Naive thymus-derived CD4-positive, alpha-beta T cell (primary cell): ENCODE data around the gene ZACN. TPM values are rescaled to one million over a fixed set of nuclear protein-coding genes. Genes with fewer than 3 reads are reported as not detected.

Experiments
- ATAC-seq: fragments of 150-1000 bp; cut with Tn5 transposase; 2 replicates; pipeline ENCODE4 v1.10.0; 2021; ENCODE audit warnings: mild to moderate bottlenecking, moderate library complexity
- CTCF ChIA-PET: fragments of 350-600 bp; sonication (Branson Sonifier 250); formaldehyde crosslinking; loops from one replicate; lab custom pipeline; 2021; ENCODE audit warnings: antibody characterized with exemption; lab: Charles Lee
- POLR2A ChIA-PET: fragments of 350-600 bp; sonication (Branson Sonifier 250); formaldehyde crosslinking; loops from one replicate; lab custom pipeline; 2021; ENCODE audit warnings: antibody characterized with exemption, inconsistent platforms; lab: Charles Lee
- DNase-seq, 9 donors: peaks; one replicate each; pipeline versions ENCODE4 v3.0.0 to v3.0.0-alpha.2; 2020 to 2022; ENCODE audit warnings: mixed read lengths in 1 of 9
- H3K27ac ChIP-seq: one replicate; pipeline ENCODE4 v1.7.0; 2013; ENCODE audit warnings: mild to moderate bottlenecking, low read depth, low read length, moderate library complexity
- H3K27me3 ChIP-seq, 2 donors: one replicate each; pipeline ENCODE4 v1.7.0; 2013; ENCODE audit warnings: low read length in 2 of 2, mild to moderate bottlenecking in 2 of 2, moderate library complexity in 2 of 2; ENCODE audit not compliant: control insufficient read depth in 2 of 2, insufficient read depth in 2 of 2
- H3K36me3 ChIP-seq, 3 experiments: 1 replicate in 2 of 3; 2 replicates in 1 of 3; pipeline ENCODE4 v1.7.0; 2013; ENCODE audit warnings: low read length in 3 of 3, mild to moderate bottlenecking in 3 of 3, moderate library complexity in 1 of 3; ENCODE audit not compliant: insufficient read depth in 3 of 3, control insufficient read depth in 2 of 3
- H3K4me1 ChIP-seq, 2 donors: one replicate each; pipeline ENCODE4 v1.7.0; 2013; ENCODE audit warnings: low read length in 2 of 2, mild to moderate bottlenecking in 2 of 2, moderate library complexity in 1 of 2; ENCODE audit not compliant: control insufficient read depth in 2 of 2, insufficient read depth in 2 of 2
- H3K4me3 ChIP-seq: 2 replicates; pipeline ENCODE4 v1.7.0; 2013; ENCODE audit warnings: mild to moderate bottlenecking, low read length
- H3K9me3 ChIP-seq, 3 experiments: 1 replicate in 2 of 3; 2 replicates in 1 of 3; pipeline ENCODE4 v1.7.0; 2013; ENCODE audit warnings: low read length in 3 of 3; ENCODE audit not compliant: control insufficient read depth in 2 of 3
- H3K27ac Mint-ChIP-seq, 9 donors: one replicate each; pipeline ENCODE4 v1.8.0; 2020 to 2022; ENCODE audit warnings: mixed read lengths in 9 of 9, mild to moderate bottlenecking in 8 of 9, moderate library complexity in 5 of 9, inconsistent platforms in 2 of 9
- H3K27me3 Mint-ChIP-seq, 5 donors: one replicate each; pipeline ENCODE4 v1.8.0; 2021 to 2022; ENCODE audit warnings: mixed read lengths in 5 of 5, mild to moderate bottlenecking in 1 of 5
- H3K36me3 Mint-ChIP-seq, 5 donors: one replicate each; pipeline ENCODE4 v1.8.0; 2020 to 2022; ENCODE audit warnings: mixed read lengths in 5 of 5, mild to moderate bottlenecking in 3 of 5, inconsistent platforms in 1 of 5
- H3K4me1 Mint-ChIP-seq, 7 donors: one replicate each; pipeline ENCODE4 v1.8.0; 2020 to 2022; ENCODE audit warnings: mixed read lengths in 7 of 7, mild to moderate bottlenecking in 3 of 7, inconsistent platforms in 1 of 7
- H3K4me3 Mint-ChIP-seq, 10 donors: one replicate each; pipeline ENCODE4 v1.8.0; 2020 to 2022; ENCODE audit warnings: mild to moderate bottlenecking in 10 of 10, mixed read lengths in 10 of 10, moderate library complexity in 6 of 10, inconsistent platforms in 2 of 10
- H3K9me3 Mint-ChIP-seq, 11 donors: one replicate each; pipeline ENCODE4 v1.8.0; 2020 to 2022; ENCODE audit warnings: mixed read lengths in 11 of 11, mild to moderate bottlenecking in 4 of 11, inconsistent platforms in 1 of 11, moderate library complexity in 1 of 11
- intact Hi-C, 2 donors: fragments of 100-400 bp; cut with micrococcal nuclease; formaldehyde crosslinking; loops; one replicate each; pipeline ENCODE4 v1.15.1; 2023
- polyA plus RNA-seq, 2 donors: library from polyadenylated mRNA; unstranded; fragments of 300-500 nt; fragmentation: Illumina TruSeq; gene quantifications; one replicate each; pipeline ENCODE4 v1.2.3, GENCODE V29; 2021
- total RNA-seq, 6 experiments: library from RNA in 5 of 6; stranded (reverse) in 5 of 6; gene quantifications; 1 replicate in 5 of 6; 2 replicates in 1 of 6; pipeline ENCODE4 v1.2.3 and lab custom pipeline; 2021 to 2026

ZACN gene
- total and polyA plus RNA-seq, 7 experiments from 2014 or later, result 0.24 to 4.6 (median 0.72) TPM; not detected in 1

DNA sequence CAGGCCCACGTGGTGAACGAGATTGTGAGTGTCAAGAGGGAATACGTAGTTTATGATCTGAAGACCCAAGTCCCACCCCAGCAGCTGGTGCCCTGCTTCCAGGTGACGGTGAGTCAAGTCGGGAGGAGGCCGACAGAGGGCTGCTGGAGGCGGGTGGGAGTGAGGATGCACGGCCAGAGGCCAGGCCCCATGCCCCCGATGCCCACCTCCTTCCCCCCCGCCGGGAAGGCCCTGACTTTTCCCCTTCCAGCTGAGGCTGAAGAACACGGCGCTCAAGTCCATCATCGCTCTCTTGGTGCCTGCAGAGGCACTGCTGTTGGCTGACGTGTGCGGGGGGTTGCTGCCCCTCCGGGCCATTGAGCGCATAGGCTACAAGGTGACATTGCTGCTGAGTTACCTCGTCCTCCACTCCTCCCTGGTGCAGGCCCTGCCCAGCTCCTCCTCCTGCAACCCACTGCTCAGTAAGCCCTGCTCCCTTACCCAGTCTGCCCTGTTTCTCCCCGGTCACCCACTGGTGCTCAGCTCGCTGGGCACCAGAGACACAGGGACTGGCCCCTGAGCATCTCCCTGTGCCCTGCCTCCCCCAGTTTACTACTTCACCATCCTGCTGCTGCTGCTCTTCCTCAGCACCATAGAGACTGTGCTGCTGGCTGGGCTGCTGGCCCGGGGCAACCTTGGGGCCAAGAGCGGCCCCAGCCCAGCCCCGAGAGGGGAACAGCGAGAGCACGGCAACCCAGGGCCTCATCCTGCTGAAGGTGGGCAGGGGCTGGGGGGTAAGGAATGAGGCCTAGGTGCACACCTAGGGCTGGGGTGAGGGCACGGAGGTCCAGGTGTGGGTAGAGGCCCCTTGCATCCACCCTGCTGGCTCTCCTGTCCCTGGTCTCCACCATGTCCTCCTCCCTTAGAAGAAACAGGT lies 2.6 kb downstream of the ZACN start:
- ChIA-PET CTCF (interaction anchor here (1.9 kb wide), 1 partner anchor 68 kb away, joined by 8 read pairs; no protein-coding TSS in a partner anchor), POLR2A (interaction anchor here (0.6 to 1.2 kb wide), 5 partner anchors 9 to 735 kb away, joined by 3 to 4 read pairs (median 3); no protein-coding TSS in a partner anchor)
- Mint-ChIP-seq H3K27ac (peak overlapping the region; percentile 15 to 90 (median 75)), H3K4me3 (no peak overlapping the region), H3K9me3 (no peaks in the 10 kb centered on the region), H3K27me3 (peaks cover 6 to 32% (median 11%) of the 10 kb centered on the region in 5 donors), H3K36me3 (peaks cover 0 to 8% (median 4%) of the 10 kb centered on the region in 5 donors), H3K4me1 (peaks cover 18 to 37% (median 31%) of the 10 kb centered on the region in 7 donors)
- H3K27ac ChIP-seq, result no peak overlapping the region
- intact Hi-C loops, result no loop called here
- H3K9me3 ChIP-seq, result no peaks in the 10 kb centered on the region
- H3K27me3 ChIP-seq, result no peaks in the 10 kb centered on the region
- H3K4me1 ChIP-seq, result peaks cover 0 to 22% of the 10 kb centered on the region in 2 donors
- H3K36me3 ChIP-seq, result peaks cover 0 to 41% (median 9%) of the 10 kb centered on the region in 3 experiments
- ATAC-seq (no peak), DNase-seq (no peak)
- no peak overlapping the region for H3K4me3 ChIP-seq

DNA sequence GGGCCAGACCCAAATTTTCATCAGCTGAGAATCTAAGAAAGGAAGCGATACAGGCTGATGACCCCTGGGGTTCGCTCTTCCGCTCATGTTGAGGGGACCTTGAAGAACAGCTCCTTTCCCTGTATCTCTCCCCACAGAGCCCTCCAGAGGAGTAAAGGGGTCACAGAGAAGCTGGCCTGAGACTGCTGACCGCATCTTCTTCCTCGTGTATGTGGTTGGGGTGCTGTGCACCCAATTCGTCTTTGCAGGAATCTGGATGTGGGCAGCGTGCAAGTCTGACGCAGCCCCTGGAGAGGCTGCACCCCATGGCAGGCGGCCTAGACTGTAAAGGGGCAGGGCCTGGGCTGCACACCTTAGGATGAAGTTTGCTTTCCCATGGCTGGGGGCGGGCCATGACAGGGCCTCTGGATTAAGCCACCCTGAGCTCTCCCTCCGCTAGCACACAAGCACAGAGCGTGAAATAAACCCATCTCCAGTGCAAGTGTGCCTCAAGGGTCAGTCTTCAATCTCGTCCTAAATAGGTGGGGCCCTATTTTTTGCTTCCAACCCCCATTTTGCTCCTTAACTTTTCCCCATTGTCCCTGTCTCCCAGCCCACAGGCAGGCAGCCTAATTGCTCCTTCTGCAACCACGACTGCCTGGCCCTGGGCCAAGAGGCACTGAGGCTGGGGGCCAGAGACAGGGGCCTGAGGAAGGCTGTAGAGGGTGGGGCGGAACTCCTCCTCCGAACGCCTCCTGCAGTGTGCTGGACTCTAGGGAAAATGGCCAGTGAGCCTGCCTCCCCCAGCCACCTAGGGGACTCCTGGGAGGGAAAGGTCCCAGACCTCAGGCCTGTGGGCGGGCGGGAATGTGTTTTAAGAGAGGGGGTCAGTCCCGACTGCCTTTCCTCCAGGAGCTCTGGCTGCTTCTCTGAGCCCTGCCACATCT lies 3.6 kb downstream of the ZACN start:
- Histone ChIP-seq H3K4me1 (peaks cover 0 to 13% of the 10 kb centered on the region in 2 donors), H3K9me3 (no peaks in the 10 kb centered on the region), H3K27ac (no peak overlapping the region), H3K36me3 (peaks cover 0 to 52% (median 9%) of the 10 kb centered on the region in 3 experiments), H3K27me3 (no peaks in the 10 kb centered on the region), H3K4me3 (no peak overlapping the region)
- Mint-ChIP-seq H3K4me1 (peaks cover 8 to 27% (median 21%) of the 10 kb centered on the region in 7 donors), H3K27ac (peak overlapping the region in 6 of 9 donors; percentile 15 to 77 (median 73)), H3K9me3 (no peaks in the 10 kb centered on the region), H3K36me3 (peaks cover 0 to 8% (median 4%) of the 10 kb centered on the region in 5 donors), H3K4me3 (no peak overlapping the region), H3K27me3 (peaks cover 0 to 22% (median 3%) of the 10 kb centered on the region in 5 donors)
- POLR2A ChIA-PET, result no interaction called here
- intact Hi-C loops, result no loop called here
- ATAC-seq, result no peak
- CTCF ChIA-PET, result no interaction called here
- no peak for DNase-seq

DNA sequence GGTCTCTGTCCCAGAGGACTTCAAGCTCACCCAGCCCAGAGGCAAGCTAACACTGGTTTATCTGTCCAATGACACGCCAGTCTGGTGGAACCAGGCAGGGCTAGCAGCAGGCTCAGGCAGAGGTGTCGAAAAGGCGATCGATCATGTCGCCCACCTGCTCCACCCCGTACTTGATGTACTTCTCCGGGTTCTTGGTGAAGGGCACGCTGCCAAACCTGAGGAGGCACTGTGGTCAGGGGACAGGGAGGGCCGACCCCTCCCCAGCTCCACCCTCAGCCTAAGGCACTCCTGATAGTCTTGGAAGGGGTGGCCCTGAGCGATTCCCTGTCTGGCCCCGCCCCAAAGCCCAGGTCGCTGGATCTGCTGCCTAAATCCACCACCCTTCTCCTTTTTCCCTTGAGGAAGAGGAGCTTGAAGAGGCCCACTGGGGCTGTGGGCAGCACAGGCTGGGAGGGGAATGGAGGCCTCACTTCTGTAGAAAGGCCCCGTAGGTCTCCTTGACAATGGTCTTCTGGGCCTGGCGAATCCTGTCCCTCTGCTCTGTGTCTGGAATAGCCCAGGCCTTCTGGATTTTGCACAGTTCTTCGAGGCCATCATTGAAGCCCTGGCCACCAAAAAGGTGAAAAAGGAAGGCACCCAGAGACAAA lies 4.7 kb downstream of the ZACN start:
- DNase-seq (no peak), ATAC-seq (no peak)
- Histone ChIP-seq H3K4me3 (no peak overlapping the region), H3K27me3 (no peaks in the 10 kb centered on the region), H3K9me3 (no peaks in the 10 kb centered on the region), H3K36me3 (peaks cover 0 to 62% (median 16%) of the 10 kb centered on the region in 3 experiments), H3K4me1 (peaks cover 0 to 12% of the 10 kb centered on the region in 2 donors), H3K27ac (no peak overlapping the region)
- intact Hi-C loops, result no loop called here
- Mint-ChIP-seq H3K27ac (peak overlapping the region in 3 of 9 donors; percentile 6 to 31 (median 17)), H3K4me3 (no peak overlapping the region), H3K27me3 (peaks cover 0 to 13% (median 0%) of the 10 kb centered on the region in 5 donors), H3K4me1 (peaks cover 4 to 21% (median 14%) of the 10 kb centered on the region in 7 donors), H3K9me3 (no peaks in the 10 kb centered on the region), H3K36me3 (peaks cover 0 to 10% (median 5%) of the 10 kb centered on the region in 5 donors)
- ChIA-PET POLR2A (interaction anchor here (1.4 kb wide), 1 partner anchor 10 kb away, joined by 4 read pairs; the partner anchor contains the start of gene GALR2), CTCF (interaction anchor here (0.7 to 1.0 kb wide), 2 partner anchors 69 to 213 kb away, joined by 3 read pairs; no protein-coding TSS in a partner anchor)

DNA sequence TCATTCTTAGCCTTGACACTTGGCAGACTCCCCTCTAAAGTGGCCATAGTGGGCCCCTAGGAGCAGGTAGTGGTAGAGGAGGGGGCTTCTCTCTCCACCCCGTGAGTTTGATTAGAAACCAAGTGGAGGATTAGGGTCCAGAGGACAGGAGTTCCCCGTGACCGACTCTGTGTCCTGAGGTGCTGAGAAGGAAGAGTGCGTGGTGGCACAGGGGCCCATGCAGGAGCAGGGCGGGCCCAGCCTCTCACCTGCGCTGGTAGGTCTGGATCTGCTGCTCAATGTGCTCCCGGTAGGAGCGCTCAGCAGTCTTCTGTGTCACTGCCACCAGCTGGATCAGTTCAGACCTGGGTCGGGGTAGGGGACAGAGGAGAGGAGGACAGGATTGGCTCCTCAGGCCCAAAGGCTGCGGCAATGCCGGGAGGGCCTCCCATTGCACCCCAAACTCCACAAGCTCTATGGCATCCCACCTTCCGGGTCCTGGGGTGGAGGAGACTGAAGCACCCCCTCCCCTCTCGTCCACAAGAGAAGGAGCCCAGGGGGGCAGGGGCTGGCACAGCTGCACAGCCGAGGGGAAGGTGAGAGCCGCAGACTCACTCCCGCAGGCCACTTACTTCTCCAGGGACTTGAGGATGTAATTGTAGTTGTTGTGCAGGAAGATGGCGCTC lies 6.2 kb downstream of the ZACN start:
- H3K4me1 ChIP-seq, result no peaks in the 10 kb centered on the region
- no peaks in the 10 kb centered on the region for H3K9me3 Mint-ChIP-seq
- no peak overlapping the region for H3K4me3 ChIP-seq
- H3K9me3 ChIP-seq, result no peaks in the 10 kb centered on the region
- intact Hi-C loops, result no loop called here
- ATAC-seq (no peak), DNase-seq (no peak)
- CTCF ChIA-PET, result interaction anchor here (0.6 to 0.7 kb wide), 2 partner anchors 216 to 378 kb away, joined by 3 to 5 read pairs; no protein-coding TSS in a partner anchor
- H3K27me3 ChIP-seq, result no peaks in the 10 kb centered on the region
- no peak overlapping the region for H3K4me3 Mint-ChIP-seq
- peaks cover 4 to 78% (median 24%) of the 10 kb centered on the region in 3 experiments for H3K36me3 ChIP-seq
- peaks cover 0 to 6% (median 4%) of the 10 kb centered on the region in 7 donors for H3K4me1 Mint-ChIP-seq
- POLR2A ChIA-PET, result no interaction called here
- no peak overlapping the region for H3K27ac ChIP-seq
- no peaks in the 10 kb centered on the region for H3K27me3 Mint-ChIP-seq
- peak overlapping the region in 2 of 9 donors; percentile 22 to 46 for H3K27ac Mint-ChIP-seq
- peaks cover 0 to 18% (median 5%) of the 10 kb centered on the region in 5 donors for H3K36me3 Mint-ChIP-seq

DNA sequence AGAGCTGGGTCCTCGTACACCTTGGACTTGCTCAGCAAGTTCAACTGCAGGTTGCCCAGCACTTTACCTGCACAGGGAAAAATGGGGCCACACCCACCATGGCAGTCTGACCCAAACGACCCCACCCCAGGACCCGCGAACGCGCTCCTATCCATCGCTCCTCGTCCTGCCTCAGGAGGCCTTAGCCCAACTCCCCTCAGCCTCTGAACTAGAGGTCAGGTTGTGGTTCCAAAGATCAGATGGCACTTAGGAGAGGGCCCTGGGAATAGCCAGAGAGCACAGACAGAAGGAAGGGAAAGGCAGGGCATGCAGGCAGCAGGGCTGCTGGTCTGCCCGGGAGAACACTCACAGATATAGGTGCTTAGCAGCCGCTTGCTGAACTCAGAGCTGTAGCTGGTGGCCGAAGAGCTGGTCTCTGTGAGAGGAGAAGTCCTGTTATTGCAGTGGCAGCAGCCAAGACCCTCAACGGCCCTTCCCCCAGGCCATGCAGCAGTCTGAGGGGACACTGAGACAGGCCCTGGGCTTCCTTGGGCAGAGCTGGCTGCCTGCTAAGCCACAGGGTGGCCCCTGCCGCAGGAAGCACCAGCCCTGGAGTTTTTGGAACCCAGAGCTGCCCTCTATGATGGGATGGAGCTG lies 6.9 kb downstream of the ZACN start:
- peaks cover 0 to 18% (median 5%) of the 10 kb centered on the region in 5 donors for H3K36me3 Mint-ChIP-seq
- H3K27ac ChIP-seq, result no peak overlapping the region

More for the DNA sequence above, 6.9 kb downstream of the ZACN start:
- Histone ChIP-seq H3K27me3 (no peaks in the 10 kb centered on the region), H3K4me1 (no peaks in the 10 kb centered on the region), H3K36me3 (peaks cover 4 to 84% (median 24%) of the 10 kb centered on the region in 3 experiments), H3K9me3 (no peaks in the 10 kb centered on the region), H3K4me3 (no peak overlapping the region)
- peaks cover 0 to 4% (median 2%) of the 10 kb centered on the region in 7 donors for H3K4me1 Mint-ChIP-seq
- H3K9me3 Mint-ChIP-seq, result peaks cover 0 to 1% (median 0%) of the 10 kb centered on the region in 11 donors
- no peak for DNase-seq
- CTCF ChIA-PET, result interaction anchor here (0.6 to 0.8 kb wide), 2 partner anchors 216 to 378 kb away, joined by 3 read pairs; no protein-coding TSS in a partner anchor
- no peaks in the 10 kb centered on the region for H3K27me3 Mint-ChIP-seq
- no peak overlapping the region for H3K4me3 Mint-ChIP-seq
- intact Hi-C loops, result no loop called here
- POLR2A ChIA-PET, result interaction anchor here (0.7 kb wide), 1 partner anchor 206 kb away, joined by 3 read pairs; no protein-coding TSS in a partner anchor
- peak overlapping the region in 1 of 9 donors; percentile 60 for H3K27ac Mint-ChIP-seq
- no peak for ATAC-seq
